ENCODE measurements around the gene ALAS1. TPM values are rescaled to one million over a fixed set of nuclear protein-coding genes. Genes with fewer than 3 reads are reported as not detected.
A peak's percentile ranks its signal among the peaks of the same experiment; 100 is the strongest.

Gene ALAS1
- total RNA-seq, 4 donors from 2014 or later = 61.0 to 99.8 (median 68.4) TPM

- Histone ChIP-seq H3K4me1 (peaks cover 0 to 3% of the 10 kb centered on the region in 2 donors), H3K9me3 (no peaks in the 10 kb centered on the region), H3K36me3 (no peaks in the 10 kb centered on the region), H3K27me3 (no peaks in the 10 kb centered on the region), H3K27ac (peak overlapping the region; percentile 34 to 57 (median 46)), H3K4me3 (no peak overlapping the region)
- ATAC-seq = peak; percentile 62 to 69
- TF ChIP-seq POLR2A (IDR thresholded peaks at IDR 0.05) = no peak
- TF ChIP-seq, protein P1, sequence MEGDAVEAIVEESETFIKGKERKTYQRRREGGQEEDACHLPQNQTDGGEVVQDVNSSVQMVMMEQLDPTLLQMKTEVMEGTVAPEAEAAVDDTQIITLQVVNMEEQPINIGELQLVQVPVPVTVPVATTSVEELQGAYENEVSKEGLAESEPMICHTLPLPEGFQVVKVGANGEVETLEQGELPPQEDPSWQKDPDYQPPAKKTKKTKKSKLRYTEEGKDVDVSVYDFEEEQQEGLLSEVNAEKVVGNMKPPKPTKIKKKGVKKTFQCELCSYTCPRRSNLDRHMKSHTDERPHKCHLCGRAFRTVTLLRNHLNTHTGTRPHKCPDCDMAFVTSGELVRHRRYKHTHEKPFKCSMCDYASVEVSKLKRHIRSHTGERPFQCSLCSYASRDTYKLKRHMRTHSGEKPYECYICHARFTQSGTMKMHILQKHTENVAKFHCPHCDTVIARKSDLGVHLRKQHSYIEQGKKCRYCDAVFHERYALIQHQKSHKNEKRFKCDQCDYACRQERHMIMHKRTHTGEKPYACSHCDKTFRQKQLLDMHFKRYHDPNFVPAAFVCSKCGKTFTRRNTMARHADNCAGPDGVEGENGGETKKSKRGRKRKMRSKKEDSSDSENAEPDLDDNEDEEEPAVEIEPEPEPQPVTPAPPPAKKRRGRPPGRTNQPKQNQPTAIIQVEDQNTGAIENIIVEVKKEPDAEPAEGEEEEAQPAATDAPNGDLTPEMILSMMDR (IDR thresholded peaks at IDR 0.05 in 4 of 5, conservative IDR thresholded peaks at IDR 0.05 in 1 of 5) = no peak
- DNase-seq = no peak
- intact Hi-C loops (cut with DNase I; ENCODE audit: low total_unique reads) (no loop called here), in situ Hi-C loops (cut with MboI; ENCODE audit: low sequenced_read_pairs in 4 of 4) (no loop called here)
Measured at GRCh38 chr3:52183786-52184445, 14.0 kb upstream of the ALAS1 start.

GRCh38 chr3:52184690-52185089 lies 13.3 kb upstream of the ALAS1 start:
- ATAC-seq = no peak
- H3K27me3 ChIP-seq = no peaks in the 10 kb centered on the region
- no peak overlapping the region for H3K4me3 ChIP-seq
- no peaks in the 10 kb centered on the region for H3K36me3 ChIP-seq
- no peak for DNase-seq
- in situ Hi-C loops (cut with MboI; ENCODE audit: low sequenced_read_pairs in 4 of 4) (no loop called here), intact Hi-C loops (cut with DNase I; ENCODE audit: low total_unique reads) (no loop called here)
- no peaks in the 10 kb centered on the region for H3K9me3 ChIP-seq
- H3K27ac ChIP-seq = peak overlapping the region; percentile 34 to 57 (median 44)
- peaks cover 0 to 3% of the 10 kb centered on the region in 2 donors for H3K4me1 ChIP-seq
- TF ChIP-seq, protein P1 (IDR thresholded peaks at IDR 0.05 in 4 of 5, conservative IDR thresholded peaks at IDR 0.05 in 1 of 5) = no peak
- TF ChIP-seq POLR2A (IDR thresholded peaks at IDR 0.05) = no peak

DNA sequence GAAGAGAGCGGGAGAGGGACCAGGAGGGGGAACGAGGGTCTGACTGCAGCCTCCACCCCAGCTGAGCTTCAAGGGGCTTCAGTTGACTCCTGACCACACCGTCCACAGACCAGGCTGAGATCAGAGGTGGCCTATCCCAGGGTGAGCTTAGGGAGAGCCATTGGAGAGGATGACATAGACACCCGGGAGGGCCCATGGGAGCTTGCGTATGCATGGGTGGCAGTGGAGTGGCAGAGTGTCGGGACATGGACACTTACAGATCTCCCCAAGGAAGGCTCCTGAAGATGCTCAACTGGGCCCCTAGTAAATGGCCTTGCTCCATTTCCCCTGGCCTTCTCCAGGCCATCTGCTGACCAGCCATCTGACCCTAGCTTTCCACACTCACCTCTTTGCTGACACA lies 12.6 kb upstream of the ALAS1 start:
- in situ Hi-C loops (cut with MboI; ENCODE audit: low sequenced_read_pairs in 4 of 4) = no loop called here
- TF ChIP-seq, protein P1 (IDR thresholded peaks at IDR 0.05 in 4 of 5, conservative IDR thresholded peaks at IDR 0.05 in 1 of 5) = no peak
- TF ChIP-seq POLR2A (IDR thresholded peaks at IDR 0.05) = no peak
- H3K9me3 ChIP-seq = no peaks in the 10 kb centered on the region
- no peaks in the 10 kb centered on the region for H3K27me3 ChIP-seq
- no peak overlapping the region for H3K4me3 ChIP-seq
- peak overlapping the region in 2 of 4 donors; percentile 47 to 57 for H3K27ac ChIP-seq
- ATAC-seq (no peak), DNase-seq (no peak)
- H3K4me1 ChIP-seq = peaks cover 0 to 3% of the 10 kb centered on the region in 2 donors
- intact Hi-C loops (cut with DNase I; ENCODE audit: low total_unique reads) = no loop called here
- H3K36me3 ChIP-seq = no peaks in the 10 kb centered on the region

DNA sequence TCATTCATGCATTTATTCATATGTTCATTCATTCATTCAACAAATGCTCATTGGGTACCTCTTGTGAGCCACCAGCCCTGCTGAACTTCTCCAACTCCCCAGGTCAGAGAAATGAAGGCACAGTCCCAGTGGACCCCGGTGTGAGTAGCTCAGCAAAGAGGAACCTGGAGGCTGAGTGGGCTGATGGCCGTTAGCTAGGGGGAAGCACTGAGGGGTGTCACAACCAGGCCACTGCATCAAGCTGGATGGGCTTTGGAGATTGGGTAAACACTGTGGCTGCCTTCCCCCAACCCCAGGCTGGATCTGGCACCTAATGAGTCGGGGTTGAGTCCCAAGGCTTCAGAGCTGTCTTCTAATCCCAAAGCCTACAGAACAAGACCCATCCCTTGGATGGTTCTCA lies 12.1 kb upstream of the ALAS1 start:
- H3K4me3 ChIP-seq = no peak overlapping the region

More for the DNA sequence above, 12.1 kb upstream of the ALAS1 start:
- peaks cover 0 to 3% of the 10 kb centered on the region in 2 donors for H3K4me1 ChIP-seq
- no peak for TF ChIP-seq POLR2A (IDR thresholded peaks at IDR 0.05)
- TF ChIP-seq, protein P1 (IDR thresholded peaks at IDR 0.05 in 4 of 5, conservative IDR thresholded peaks at IDR 0.05 in 1 of 5) = no peak
- H3K27me3 ChIP-seq = no peaks in the 10 kb centered on the region
- in situ Hi-C loops (cut with MboI; ENCODE audit: low sequenced_read_pairs in 4 of 4) = no loop called here
- ATAC-seq (no peak), DNase-seq (no peak)
- intact Hi-C loops (cut with DNase I; ENCODE audit: low total_unique reads) = no loop called here
- no peaks in the 10 kb centered on the region for H3K36me3 ChIP-seq
- no peak overlapping the region for H3K27ac ChIP-seq
- H3K9me3 ChIP-seq = no peaks in the 10 kb centered on the region

Data from gastrocnemius medialis (tissue), 4 donors.